ENCODE measurements around the gene PSMD8. TPM values are rescaled to one million over a fixed set of nuclear protein-coding genes. Genes with fewer than 3 reads are reported as not detected.

PSMD8 gene
- total RNA-seq, 1 donor from 2014 or later = 215 TPM

GRCh38 chr19:38331728-38332127, 42.6 kb upstream of the PSMD8 start:
- no peak overlapping the region for H3K9ac ChIP-seq (ENCODE audit: low read length)
- Mint-ChIP-seq H3K36me3 (ENCODE audit: low read depth, unreplicated experiment) (peaks cover 8% of the 10 kb centered on the region), H3K27me3 (ENCODE audit: low read depth, unreplicated experiment) (peaks cover 6% of the 10 kb centered on the region), H3K27ac (ENCODE audit: unreplicated experiment) (no peak overlapping the region), H3K9me3 (ENCODE audit: unreplicated experiment) (no peaks in the 10 kb centered on the region), H3K4me3 (ENCODE audit: unreplicated experiment) (no peak overlapping the region), H3K4me1 (ENCODE audit: low read depth, unreplicated experiment) (no peaks in the 10 kb centered on the region)
- FAIRE-seq (no peak), DNase-seq (ENCODE audit: low read depth) (no peak)
- H4K20me1 ChIP-seq (ENCODE audit: insufficient read depth, low read length) = no peaks in the 10 kb centered on the region
- no peak overlapping the region for H3K27ac ChIP-seq (ENCODE audit: low read depth, low read length)
- no peak overlapping the region for H3K4me2 ChIP-seq (ENCODE audit: low read length)
- no peaks in the 10 kb centered on the region for H3K36me3 ChIP-seq (ENCODE audit: insufficient read depth, low read length)
- no peaks in the 10 kb centered on the region for H3K9me3 ChIP-seq (ENCODE audit: insufficient read depth, low read depth, low read length)
- H3K4me3 ChIP-seq (ENCODE audit: insufficient read depth, low read depth, low read length) = no peak overlapping the region
- TF ChIP-seq, protein P1, sequence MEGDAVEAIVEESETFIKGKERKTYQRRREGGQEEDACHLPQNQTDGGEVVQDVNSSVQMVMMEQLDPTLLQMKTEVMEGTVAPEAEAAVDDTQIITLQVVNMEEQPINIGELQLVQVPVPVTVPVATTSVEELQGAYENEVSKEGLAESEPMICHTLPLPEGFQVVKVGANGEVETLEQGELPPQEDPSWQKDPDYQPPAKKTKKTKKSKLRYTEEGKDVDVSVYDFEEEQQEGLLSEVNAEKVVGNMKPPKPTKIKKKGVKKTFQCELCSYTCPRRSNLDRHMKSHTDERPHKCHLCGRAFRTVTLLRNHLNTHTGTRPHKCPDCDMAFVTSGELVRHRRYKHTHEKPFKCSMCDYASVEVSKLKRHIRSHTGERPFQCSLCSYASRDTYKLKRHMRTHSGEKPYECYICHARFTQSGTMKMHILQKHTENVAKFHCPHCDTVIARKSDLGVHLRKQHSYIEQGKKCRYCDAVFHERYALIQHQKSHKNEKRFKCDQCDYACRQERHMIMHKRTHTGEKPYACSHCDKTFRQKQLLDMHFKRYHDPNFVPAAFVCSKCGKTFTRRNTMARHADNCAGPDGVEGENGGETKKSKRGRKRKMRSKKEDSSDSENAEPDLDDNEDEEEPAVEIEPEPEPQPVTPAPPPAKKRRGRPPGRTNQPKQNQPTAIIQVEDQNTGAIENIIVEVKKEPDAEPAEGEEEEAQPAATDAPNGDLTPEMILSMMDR (IDR thresholded peaks at IDR 0.05; ENCODE audit: insufficient read depth, low read depth, low read length) = no peak
- TF ChIP-seq EZH2 (IDR thresholded peaks at IDR 0.05; ENCODE audit: insufficient read depth, low read length) = no peak
- H3K4me1 ChIP-seq (ENCODE audit: insufficient read depth, low read length) = no peaks in the 10 kb centered on the region
- no peak overlapping the region for H2AFZ ChIP-seq (ENCODE audit: low read depth, low read length)
- H3K79me2 ChIP-seq (ENCODE audit: insufficient read depth, low read length) = no peaks in the 10 kb centered on the region
- no peaks in the 10 kb centered on the region for H3K27me3 ChIP-seq (ENCODE audit: insufficient read depth, low read length)

DNA sequence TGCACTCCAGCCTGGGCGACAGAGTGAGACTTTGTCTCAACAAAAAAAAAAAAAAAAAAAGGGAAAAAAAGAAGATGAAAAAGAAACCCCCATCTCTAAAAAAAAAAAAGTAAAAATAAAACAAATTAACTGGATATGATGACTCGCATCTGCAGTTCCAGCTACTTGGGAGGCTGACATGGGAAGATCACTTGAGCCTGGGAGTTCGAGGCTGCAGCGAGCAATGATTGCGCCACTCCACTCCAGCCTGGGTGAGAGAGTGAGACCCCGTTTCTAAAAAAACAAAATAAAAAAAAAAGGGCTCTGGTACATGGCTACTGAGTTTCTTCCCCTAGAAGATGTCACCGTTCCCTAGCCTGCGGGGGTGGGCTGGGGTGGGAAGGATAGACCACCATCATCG, 41.1 kb upstream of the PSMD8 start:
- H3K4me1 Mint-ChIP-seq (ENCODE audit: low read depth, unreplicated experiment) = no peaks in the 10 kb centered on the region
- no peak for FAIRE-seq
- no peaks in the 10 kb centered on the region for H3K9me3 Mint-ChIP-seq (ENCODE audit: unreplicated experiment)
- H3K4me3 Mint-ChIP-seq (ENCODE audit: unreplicated experiment) = no peak overlapping the region
- Histone ChIP-seq H3K27me3 (ENCODE audit: insufficient read depth, low read length) (no peaks in the 10 kb centered on the region), H4K20me1 (ENCODE audit: insufficient read depth, low read length) (no peaks in the 10 kb centered on the region), H3K4me1 (ENCODE audit: insufficient read depth, low read length) (peaks cover 4% of the 10 kb centered on the region), H3K9ac (ENCODE audit: low read length) (no peak overlapping the region), H3K4me3 (ENCODE audit: insufficient read depth, low read depth, low read length) (no peak overlapping the region), H2AFZ (ENCODE audit: low read depth, low read length) (no peak overlapping the region), H3K79me2 (ENCODE audit: insufficient read depth, low read length) (no peaks in the 10 kb centered on the region), H3K27ac (ENCODE audit: low read depth, low read length) (no peak overlapping the region), H3K36me3 (ENCODE audit: insufficient read depth, low read length) (no peaks in the 10 kb centered on the region), H3K9me3 (ENCODE audit: insufficient read depth, low read depth, low read length) (no peaks in the 10 kb centered on the region), H3K4me2 (ENCODE audit: low read length) (no peak overlapping the region)
- DNase-seq (ENCODE audit: low read depth) = no peak
- TF ChIP-seq, protein P1 (IDR thresholded peaks at IDR 0.05; ENCODE audit: insufficient read depth, low read depth, low read length) = no peak
- no peak overlapping the region for H3K27ac Mint-ChIP-seq (ENCODE audit: unreplicated experiment)
- H3K36me3 Mint-ChIP-seq (ENCODE audit: low read depth, unreplicated experiment) = peaks cover 3% of the 10 kb centered on the region
- peaks cover 2% of the 10 kb centered on the region for H3K27me3 Mint-ChIP-seq (ENCODE audit: low read depth, unreplicated experiment)

DNA sequence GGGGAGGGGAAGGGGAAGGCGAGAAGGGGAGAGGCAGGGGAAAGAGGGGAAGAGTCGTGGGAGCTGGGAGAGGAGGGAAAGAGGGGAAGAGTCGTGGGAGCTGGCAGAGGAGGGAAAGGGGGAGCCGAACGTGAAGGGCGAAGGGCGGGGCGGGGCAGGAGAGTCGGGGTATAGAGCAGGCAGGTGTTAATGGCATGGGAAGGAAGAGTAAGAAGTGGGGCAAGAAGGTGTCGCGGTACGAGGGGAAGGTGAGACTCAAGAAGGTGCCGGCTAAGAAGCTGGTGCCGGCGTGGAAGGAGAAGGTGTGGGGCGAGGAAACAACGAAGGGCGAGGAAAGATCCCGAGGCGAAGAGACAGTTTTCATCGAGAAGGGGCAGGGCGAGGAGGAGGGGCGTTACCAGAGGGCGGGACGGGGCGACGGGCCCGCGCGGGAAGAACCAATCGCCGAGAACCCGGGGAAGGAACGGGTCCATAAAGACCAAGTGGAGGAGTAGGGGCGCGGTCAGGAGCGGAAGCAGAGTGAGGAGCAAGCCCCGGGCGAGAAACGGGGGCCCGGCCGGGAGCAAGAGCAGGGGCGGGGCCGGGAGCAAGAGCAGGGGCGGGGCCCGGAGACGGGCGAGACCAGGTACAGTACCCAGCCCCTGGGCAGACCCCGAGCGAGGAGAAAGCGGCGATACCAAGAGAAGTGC, 38.3 kb upstream of the PSMD8 start:
- peaks cover 4% of the 10 kb centered on the region for H3K4me1 Mint-ChIP-seq (ENCODE audit: low read depth, unreplicated experiment)
- Histone ChIP-seq H3K4me3 (ENCODE audit: insufficient read depth, low read depth, low read length) (peak overlapping the region; percentile 83), H2AFZ (ENCODE audit: low read depth, low read length) (peak overlapping the region; percentile 99), H3K36me3 (ENCODE audit: insufficient read depth, low read length) (no peaks in the 10 kb centered on the region), H4K20me1 (ENCODE audit: insufficient read depth, low read length) (no peaks in the 10 kb centered on the region), H3K79me2 (ENCODE audit: insufficient read depth, low read length) (no peaks in the 10 kb centered on the region), H3K4me2 (ENCODE audit: low read length) (peak overlapping the region; percentile 100), H3K4me1 (ENCODE audit: insufficient read depth, low read length) (peaks cover 4% of the 10 kb centered on the region), H3K9me3 (ENCODE audit: insufficient read depth, low read depth, low read length) (no peaks in the 10 kb centered on the region), H3K9ac (ENCODE audit: low read length) (peak overlapping the region; percentile 82), H3K27ac (ENCODE audit: low read depth, low read length) (peak overlapping the region; percentile 54), H3K27me3 (ENCODE audit: insufficient read depth, low read length) (no peaks in the 10 kb centered on the region)
- peak overlapping the region; percentile 89 for H3K27ac Mint-ChIP-seq (ENCODE audit: unreplicated experiment)
- peak overlapping the region; percentile 88 for H3K4me3 Mint-ChIP-seq (ENCODE audit: unreplicated experiment)
- no peak for TF ChIP-seq EZH2 (IDR thresholded peaks at IDR 0.05; ENCODE audit: insufficient read depth, low read length)
- TF ChIP-seq, protein P1 (IDR thresholded peaks at IDR 0.05; ENCODE audit: insufficient read depth, low read depth, low read length) = no peak
- peaks cover 5% of the 10 kb centered on the region for H3K36me3 Mint-ChIP-seq (ENCODE audit: low read depth, unreplicated experiment)
- no peaks in the 10 kb centered on the region for H3K9me3 Mint-ChIP-seq (ENCODE audit: unreplicated experiment)
- FAIRE-seq = no peak
- no peaks in the 10 kb centered on the region for H3K27me3 Mint-ChIP-seq (ENCODE audit: low read depth, unreplicated experiment)
- DNase-seq (ENCODE audit: low read depth) = peak; percentile 87

All from astrocyte (in vitro differentiated cells and primary cell).